RWPE2 (cell line): ENCODE results near the gene GFER.

Experiments
- ATAC-seq: fragments of 200-7000 bp; cut with Tn5 transposase; 3 replicates; pipeline ENCODE4 v1.9.1; 2021; ENCODE audit warnings: low read depth
- DNase-seq: peaks from one replicate; pipeline ENCODE4 v3.0.0-alpha.2; 2020; ENCODE audit warnings: low spot score
- H3K27ac ChIP-seq: fragments of 450-650 bp; 2 replicates; pipeline ENCODE4 v1.5.1; 2017; ENCODE audit warnings: mild to moderate bottlenecking; ENCODE audit not compliant: poor library complexity, severe bottlenecking
- H3K27me3 ChIP-seq: fragments of 250-450 bp; sonication (Bioruptor Pico); 2 replicates; pipeline ENCODE4 v1.5.1; 2021; ENCODE audit warnings: mild to moderate bottlenecking, moderate library complexity; ENCODE audit not compliant: insufficient read depth, poor library complexity, severe bottlenecking
- H3K36me3 ChIP-seq: fragments of 250-450 bp; sonication (Bioruptor Pico); 2 replicates; pipeline ENCODE4 v1.5.1; 2020; ENCODE audit warnings: low read depth, mild to moderate bottlenecking, moderate library complexity
- H3K4me1 ChIP-seq: fragments of 250-450 bp; sonication (Bioruptor Pico); 2 replicates; pipeline ENCODE4 v1.5.1; 2021; ENCODE audit warnings: mild to moderate bottlenecking, moderate library complexity; ENCODE audit not compliant: insufficient read depth, poor library complexity, severe bottlenecking
- H3K4me3 ChIP-seq: fragments of 250-450 bp; sonication (Bioruptor Pico); 2 replicates; pipeline ENCODE4 v1.5.1; 2021; ENCODE audit warnings: mild to moderate bottlenecking, moderate library complexity; ENCODE audit not compliant: severe bottlenecking
- H3K9me3 ChIP-seq: fragments of 250-450 bp; sonication (Bioruptor Pico); 2 replicates; pipeline ENCODE4 v1.5.1; 2021; ENCODE audit warnings: mild to moderate bottlenecking, moderate library complexity; ENCODE audit not compliant: severe bottlenecking
- TF ChIP-seq, protein P1 (sequence below): fragments of 450-650 bp; IDR thresholded peaks from one replicate; pipeline ENCODE4 v1.5.1; 2017; ENCODE audit warnings: mild to moderate bottlenecking, moderate library complexity; ENCODE audit not compliant: poor library complexity, severe bottlenecking

GFER gene

GRCh38 chr16:1992704-1993317 lies 8.8 kb downstream of the GFER start:
- H3K27ac ChIP-seq = no peak overlapping the region
- H3K9me3 ChIP-seq = no peaks in the 10 kb centered on the region
- ATAC-seq = no peak
- DNase-seq = no peak
- H3K27me3 ChIP-seq = peaks cover 5% of the 10 kb centered on the region
- TF ChIP-seq, protein P1, sequence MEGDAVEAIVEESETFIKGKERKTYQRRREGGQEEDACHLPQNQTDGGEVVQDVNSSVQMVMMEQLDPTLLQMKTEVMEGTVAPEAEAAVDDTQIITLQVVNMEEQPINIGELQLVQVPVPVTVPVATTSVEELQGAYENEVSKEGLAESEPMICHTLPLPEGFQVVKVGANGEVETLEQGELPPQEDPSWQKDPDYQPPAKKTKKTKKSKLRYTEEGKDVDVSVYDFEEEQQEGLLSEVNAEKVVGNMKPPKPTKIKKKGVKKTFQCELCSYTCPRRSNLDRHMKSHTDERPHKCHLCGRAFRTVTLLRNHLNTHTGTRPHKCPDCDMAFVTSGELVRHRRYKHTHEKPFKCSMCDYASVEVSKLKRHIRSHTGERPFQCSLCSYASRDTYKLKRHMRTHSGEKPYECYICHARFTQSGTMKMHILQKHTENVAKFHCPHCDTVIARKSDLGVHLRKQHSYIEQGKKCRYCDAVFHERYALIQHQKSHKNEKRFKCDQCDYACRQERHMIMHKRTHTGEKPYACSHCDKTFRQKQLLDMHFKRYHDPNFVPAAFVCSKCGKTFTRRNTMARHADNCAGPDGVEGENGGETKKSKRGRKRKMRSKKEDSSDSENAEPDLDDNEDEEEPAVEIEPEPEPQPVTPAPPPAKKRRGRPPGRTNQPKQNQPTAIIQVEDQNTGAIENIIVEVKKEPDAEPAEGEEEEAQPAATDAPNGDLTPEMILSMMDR = no peak
- peaks cover 10% of the 10 kb centered on the region for H3K36me3 ChIP-seq
- peaks cover 2% of the 10 kb centered on the region for H3K4me1 ChIP-seq
- no peak overlapping the region for H3K4me3 ChIP-seq

- Histone ChIP-seq H3K27ac (peak overlapping the region; percentile 21), H3K4me1 (peaks cover 2% of the 10 kb centered on the region), H3K9me3 (no peaks in the 10 kb centered on the region), H3K4me3 (no peak overlapping the region), H3K27me3 (peaks cover 5% of the 10 kb centered on the region), H3K36me3 (peaks cover 10% of the 10 kb centered on the region)
- ATAC-seq (peak; percentile 66), DNase-seq (no peak)
- TF ChIP-seq, protein P1 = no peak
These were observed 9.7 kb downstream of the GFER start for GRCh38 chr16:1993731-1994131.

GRCh38 chr16:1997494-1998359 lies 13.7 kb downstream of the GFER start:
- TF ChIP-seq, protein P1 = no peak
- Histone ChIP-seq H3K4me3 (no peak overlapping the region), H3K27ac (no peak overlapping the region), H3K9me3 (no peaks in the 10 kb centered on the region), H3K27me3 (no peaks in the 10 kb centered on the region), H3K36me3 (peaks cover 48% of the 10 kb centered on the region), H3K4me1 (no peaks in the 10 kb centered on the region)
- DNase-seq (no peak), ATAC-seq (no peak)

DNA sequence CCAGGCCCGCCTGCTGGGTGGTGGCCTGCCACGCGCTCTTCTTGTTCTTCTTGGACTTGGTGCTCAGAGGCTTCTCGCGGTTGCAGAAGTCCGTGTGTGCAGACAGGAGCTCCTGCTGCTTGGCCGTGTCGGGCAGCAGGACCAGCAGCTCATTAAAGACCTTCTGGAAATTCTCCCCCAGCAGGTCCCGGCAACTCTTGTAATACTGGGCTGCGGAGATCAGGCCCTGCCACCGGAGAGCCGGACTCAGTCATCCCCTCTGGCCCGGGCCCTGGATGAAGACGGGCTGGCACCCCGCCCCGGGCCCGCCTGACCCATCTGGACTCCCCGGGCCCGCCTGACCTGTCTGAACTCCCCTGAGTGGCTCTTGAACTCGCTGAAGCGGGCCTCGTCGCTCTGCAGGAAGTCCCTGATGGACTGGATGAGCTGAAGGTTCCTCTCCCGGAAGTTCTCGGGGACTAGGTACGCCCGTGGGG lies 14.4 kb downstream of the GFER start:
- Histone ChIP-seq H3K27me3 (no peaks in the 10 kb centered on the region), H3K4me3 (no peak overlapping the region), H3K4me1 (no peaks in the 10 kb centered on the region), H3K27ac (no peak overlapping the region), H3K36me3 (peaks cover 55% of the 10 kb centered on the region), H3K9me3 (no peaks in the 10 kb centered on the region)
- ATAC-seq = no peak
- DNase-seq = no peak
- TF ChIP-seq, protein P1 = no peak
